ENCODE measurements around the gene CTNNBIP1.

GRCh38 chr1:9844106-9844505 is 66.0 kb downstream of the CTNNBIP1 start:
- TF ChIP-seq CTCF (IDR thresholded peaks at IDR 0.05) (no peak), POLR2AphosphoS5 (IDR thresholded peaks at IDR 0.05) (no peak)

All from esophagus muscularis mucosa (tissue), 3 donors.